Measurements from ENCODE around the gene MAP2K4. TPM values are rescaled to one million over a fixed set of nuclear protein-coding genes. Genes with fewer than 3 reads are reported as not detected.

MAP2K4 gene
- total and polyA plus RNA-seq, 2 of the 13 experiments (the other 11 are each of a cell fraction or from before 2014, with no cell fraction given), result 21.5 to 35.6 TPM

GRCh38 chr17:12164085-12164484, 143.4 kb downstream of the MAP2K4 start (continued):
- no peak for TF ChIP-seq HMGXB3 (CRISPR knock-in tag; IDR thresholded peaks at IDR 0.05; ENCODE audit: borderline replicate concordance)
- TF ChIP-seq ETV5 (CRISPR knock-in tag; IDR thresholded peaks at IDR 0.05; ENCODE audit: borderline replicate concordance), result no peak
- TF ChIP-seq, protein P1, sequence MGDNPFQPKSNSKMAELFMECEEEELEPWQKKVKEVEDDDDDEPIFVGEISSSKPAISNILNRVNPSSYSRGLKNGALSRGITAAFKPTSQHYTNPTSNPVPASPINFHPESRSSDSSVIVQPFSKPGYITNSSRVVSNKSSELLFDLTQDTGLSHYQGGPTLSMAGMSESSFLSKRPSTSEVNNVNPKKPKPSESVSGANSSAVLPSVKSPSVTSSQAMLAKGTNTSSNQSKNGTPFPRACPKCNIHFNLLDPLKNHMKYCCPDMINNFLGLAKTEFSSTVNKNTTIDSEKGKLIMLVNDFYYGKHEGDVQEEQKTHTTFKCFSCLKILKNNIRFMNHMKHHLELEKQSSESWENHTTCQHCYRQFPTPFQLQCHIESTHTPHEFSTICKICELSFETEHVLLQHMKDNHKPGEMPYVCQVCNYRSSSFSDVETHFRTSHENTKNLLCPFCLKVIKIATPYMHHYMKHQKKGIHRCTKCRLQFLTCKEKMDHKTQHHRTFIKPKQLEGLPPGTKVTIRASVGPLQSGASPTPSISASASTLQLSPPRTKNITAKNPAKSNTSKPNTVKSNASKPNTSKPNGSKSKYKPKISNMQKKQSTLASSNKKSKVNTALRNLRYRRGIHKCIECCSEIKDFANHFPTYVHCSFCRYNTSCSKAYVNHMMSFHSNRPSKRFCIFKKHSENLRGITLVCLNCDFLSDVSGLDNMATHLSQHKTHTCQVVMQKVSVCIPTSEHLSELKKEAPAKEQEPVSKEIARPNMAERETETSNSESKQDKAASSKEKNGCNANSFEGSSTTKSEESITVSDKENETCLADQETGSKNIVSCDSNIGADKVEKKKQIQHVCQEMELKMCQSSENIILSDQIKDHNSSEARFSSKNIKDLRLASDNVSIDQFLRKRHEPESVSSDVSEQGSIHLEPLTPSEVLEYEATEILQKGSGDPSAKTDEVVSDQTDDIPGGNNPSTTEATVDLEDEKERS (CRISPR knock-in tag; IDR thresholded peaks at IDR 0.05), result no peak
- TF ChIP-seq, protein P2, sequence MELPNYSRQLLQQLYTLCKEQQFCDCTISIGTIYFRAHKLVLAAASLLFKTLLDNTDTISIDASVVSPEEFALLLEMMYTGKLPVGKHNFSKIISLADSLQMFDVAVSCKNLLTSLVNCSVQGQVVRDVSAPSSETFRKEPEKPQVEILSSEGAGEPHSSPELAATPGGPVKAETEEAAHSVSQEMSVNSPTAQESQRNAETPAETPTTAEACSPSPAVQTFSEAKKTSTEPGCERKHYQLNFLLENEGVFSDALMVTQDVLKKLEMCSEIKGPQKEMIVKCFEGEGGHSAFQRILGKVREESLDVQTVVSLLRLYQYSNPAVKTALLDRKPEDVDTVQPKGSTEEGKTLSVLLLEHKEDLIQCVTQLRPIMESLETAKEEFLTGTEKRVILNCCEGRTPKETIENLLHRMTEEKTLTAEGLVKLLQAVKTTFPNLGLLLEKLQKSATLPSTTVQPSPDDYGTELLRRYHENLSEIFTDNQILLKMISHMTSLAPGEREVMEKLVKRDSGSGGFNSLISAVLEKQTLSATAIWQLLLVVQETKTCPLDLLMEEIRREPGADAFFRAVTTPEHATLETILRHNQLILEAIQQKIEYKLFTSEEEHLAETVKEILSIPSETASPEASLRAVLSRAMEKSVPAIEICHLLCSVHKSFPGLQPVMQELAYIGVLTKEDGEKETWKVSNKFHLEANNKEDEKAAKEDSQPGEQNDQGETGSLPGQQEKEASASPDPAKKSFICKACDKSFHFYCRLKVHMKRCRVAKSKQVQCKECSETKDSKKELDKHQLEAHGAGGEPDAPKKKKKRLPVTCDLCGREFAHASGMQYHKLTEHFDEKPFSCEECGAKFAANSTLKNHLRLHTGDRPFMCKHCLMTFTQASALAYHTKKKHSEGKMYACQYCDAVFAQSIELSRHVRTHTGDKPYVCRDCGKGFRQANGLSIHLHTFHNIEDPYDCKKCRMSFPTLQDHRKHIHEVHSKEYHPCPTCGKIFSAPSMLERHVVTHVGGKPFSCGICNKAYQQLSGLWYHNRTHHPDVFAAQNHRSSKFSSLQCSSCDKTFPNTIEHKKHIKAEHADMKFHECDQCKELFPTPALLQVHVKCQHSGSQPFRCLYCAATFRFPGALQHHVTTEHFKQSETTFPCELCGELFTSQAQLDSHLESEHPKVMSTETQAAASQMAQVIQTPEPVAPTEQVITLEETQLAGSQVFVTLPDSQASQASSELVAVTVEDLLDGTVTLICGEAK (IDR thresholded peaks at IDR 0.05), result no peak
- TF ChIP-seq, protein P2 (CRISPR knock-in tag; IDR thresholded peaks at IDR 0.05), result no peak
